ENCODE measurements around the gene MRPS25.

Gene MRPS25

DNA sequence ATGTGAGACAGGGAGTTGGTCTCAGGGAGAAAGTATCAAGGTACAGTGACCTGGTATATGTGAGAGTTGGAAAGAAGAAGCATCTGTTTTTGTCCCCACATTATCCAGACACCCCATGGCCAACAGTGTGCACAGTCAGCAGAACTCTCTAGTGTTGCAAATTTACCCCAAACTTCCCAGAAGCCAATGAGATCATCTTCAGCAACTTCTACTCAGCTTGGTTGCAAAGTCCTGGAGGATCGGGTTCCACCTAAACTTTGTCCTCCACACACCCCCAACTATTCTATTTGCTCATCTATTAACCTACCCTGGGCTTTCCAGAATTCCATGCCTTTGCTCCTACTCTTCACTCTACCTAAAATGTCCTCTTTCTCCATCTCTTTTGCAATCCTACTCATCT lies 18.1 kb upstream of the MRPS25 start:
- H3K4me3 ChIP-seq (ENCODE audit: low read depth, low read length) = no peak overlapping the region
- TF ChIP-seq, protein P1, sequence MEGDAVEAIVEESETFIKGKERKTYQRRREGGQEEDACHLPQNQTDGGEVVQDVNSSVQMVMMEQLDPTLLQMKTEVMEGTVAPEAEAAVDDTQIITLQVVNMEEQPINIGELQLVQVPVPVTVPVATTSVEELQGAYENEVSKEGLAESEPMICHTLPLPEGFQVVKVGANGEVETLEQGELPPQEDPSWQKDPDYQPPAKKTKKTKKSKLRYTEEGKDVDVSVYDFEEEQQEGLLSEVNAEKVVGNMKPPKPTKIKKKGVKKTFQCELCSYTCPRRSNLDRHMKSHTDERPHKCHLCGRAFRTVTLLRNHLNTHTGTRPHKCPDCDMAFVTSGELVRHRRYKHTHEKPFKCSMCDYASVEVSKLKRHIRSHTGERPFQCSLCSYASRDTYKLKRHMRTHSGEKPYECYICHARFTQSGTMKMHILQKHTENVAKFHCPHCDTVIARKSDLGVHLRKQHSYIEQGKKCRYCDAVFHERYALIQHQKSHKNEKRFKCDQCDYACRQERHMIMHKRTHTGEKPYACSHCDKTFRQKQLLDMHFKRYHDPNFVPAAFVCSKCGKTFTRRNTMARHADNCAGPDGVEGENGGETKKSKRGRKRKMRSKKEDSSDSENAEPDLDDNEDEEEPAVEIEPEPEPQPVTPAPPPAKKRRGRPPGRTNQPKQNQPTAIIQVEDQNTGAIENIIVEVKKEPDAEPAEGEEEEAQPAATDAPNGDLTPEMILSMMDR (IDR thresholded peaks at IDR 0.05; ENCODE audit: borderline replicate concordance, insufficient read depth, low read depth, low read length) = no peak

- TF ChIP-seq, protein P1 (IDR thresholded peaks at IDR 0.05; ENCODE audit: borderline replicate concordance, insufficient read depth, low read depth, low read length) = no peak
- no peak overlapping the region for H3K4me3 ChIP-seq (ENCODE audit: low read depth, low read length)
Measured at GRCh38 chr3:15081960-15082664, 17.0 kb upstream of the MRPS25 start.

DNA sequence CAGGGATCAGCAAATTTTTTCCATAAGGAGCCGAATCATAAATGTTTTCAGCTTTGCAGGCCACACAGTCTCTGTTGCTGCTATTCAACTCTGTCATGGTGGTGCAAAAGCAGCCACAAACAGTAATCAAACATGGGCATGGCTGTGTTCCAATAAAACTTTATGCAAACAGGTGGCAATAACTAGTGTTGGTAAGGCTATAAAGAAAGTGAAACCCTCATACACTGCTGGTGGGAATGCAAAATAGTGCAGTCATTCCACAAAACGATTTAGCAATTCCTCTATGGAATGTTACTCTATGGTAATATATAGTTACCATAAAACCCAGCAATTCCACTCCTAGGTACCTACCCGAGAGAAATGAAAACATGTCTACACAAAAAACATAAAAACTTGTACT lies 14.0 kb upstream of the MRPS25 start:
- H3K4me3 ChIP-seq (ENCODE audit: low read depth, low read length) = no peak overlapping the region
- TF ChIP-seq, protein P1 (IDR thresholded peaks at IDR 0.05; ENCODE audit: borderline replicate concordance, insufficient read depth, low read depth, low read length) = no peak

DNA sequence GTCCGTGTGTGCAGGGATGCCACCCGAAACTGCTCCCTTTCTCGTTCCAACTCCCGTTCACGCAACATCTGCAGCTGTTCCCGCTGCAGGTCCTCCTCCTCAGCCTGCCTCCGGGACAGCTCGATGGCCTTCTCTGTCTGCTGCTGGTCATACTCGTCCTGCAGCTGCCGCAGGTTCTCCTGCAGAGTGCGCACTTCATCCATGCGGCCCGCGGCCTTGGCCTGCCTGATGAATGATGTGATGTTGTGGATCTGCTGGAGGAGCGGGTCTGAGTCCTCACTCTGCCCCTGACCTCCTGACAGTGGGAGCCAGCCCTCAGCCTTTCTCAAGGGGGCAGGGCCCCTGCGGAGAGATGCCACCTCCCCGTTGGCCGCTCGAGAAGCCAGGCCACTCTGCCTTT lies 9.4 kb upstream of the MRPS25 start:
- TF ChIP-seq, protein P1 (IDR thresholded peaks at IDR 0.05; ENCODE audit: borderline replicate concordance, insufficient read depth, low read depth, low read length) = no peak

DNA sequence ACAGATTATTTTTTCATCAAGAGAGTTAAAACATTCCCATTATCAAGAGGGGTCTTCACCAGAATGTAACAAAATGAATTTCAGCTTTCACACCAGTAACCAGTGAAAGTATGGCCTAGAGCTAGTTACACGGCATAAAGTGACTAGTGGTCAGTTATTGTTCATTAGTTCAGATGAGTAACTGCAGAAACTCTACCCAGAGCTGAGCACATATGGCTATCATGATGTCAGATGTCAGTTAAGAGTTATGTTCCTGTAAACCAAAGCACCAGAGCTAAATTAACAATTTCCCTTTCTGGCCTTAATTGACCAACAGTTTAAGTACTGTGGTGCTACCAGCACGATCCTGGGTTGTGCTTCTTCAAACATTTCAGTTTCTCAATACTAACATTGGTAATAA lies 6.6 kb upstream of the MRPS25 start:
- TF ChIP-seq, protein P1 (IDR thresholded peaks at IDR 0.05; ENCODE audit: borderline replicate concordance, insufficient read depth, low read depth, low read length) = no peak
- no peak overlapping the region for H3K4me3 ChIP-seq (ENCODE audit: low read depth, low read length)

More for the DNA sequence above, 9.4 kb upstream of the MRPS25 start:
- no peak overlapping the region for H3K4me3 ChIP-seq (ENCODE audit: low read depth, low read length)

DNA sequence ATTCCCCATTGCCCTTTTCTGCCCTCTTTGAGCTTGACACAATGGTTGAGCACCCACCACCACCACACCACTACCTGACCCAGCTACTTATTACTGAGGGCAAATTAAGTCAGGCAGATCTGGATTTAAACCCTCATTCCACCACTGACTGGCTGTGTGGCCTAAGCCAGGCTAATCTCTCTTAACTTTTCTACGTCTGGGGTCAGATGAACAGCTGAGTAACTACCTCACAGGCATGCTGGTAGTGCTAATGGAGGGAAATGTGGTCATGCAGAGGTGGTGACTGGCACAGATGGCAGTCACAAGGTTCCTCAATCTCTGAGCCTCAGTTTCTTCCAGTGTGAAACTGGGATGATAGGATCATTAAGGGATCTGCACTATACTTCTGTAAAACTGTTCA lies 4.3 kb upstream of the MRPS25 start:
- TF ChIP-seq, protein P1 (IDR thresholded peaks at IDR 0.05; ENCODE audit: borderline replicate concordance, insufficient read depth, low read depth, low read length) = no peak

GRCh38 chr3:15066467-15066866 lies 1.4 kb upstream of the MRPS25 start:
- TF ChIP-seq, protein P1 (IDR thresholded peaks at IDR 0.05; ENCODE audit: borderline replicate concordance, insufficient read depth, low read depth, low read length) = no peak
- no peak overlapping the region for H3K4me3 ChIP-seq (ENCODE audit: low read depth, low read length)

More for the DNA sequence above, 4.3 kb upstream of the MRPS25 start:
- H3K4me3 ChIP-seq (ENCODE audit: low read depth, low read length) = no peak overlapping the region

Measured in GM12875 (cell line).